HepG2 (cell line): ENCODE results near the gene C2. TPM values are rescaled to one million over a fixed set of nuclear protein-coding genes. Genes with fewer than 3 reads are reported as not detected.
A peak's percentile ranks its signal among the peaks of the same experiment; 100 is the strongest.

ENCODE experiments used
- BRF2 ChIP-seq: sonication (generic); formaldehyde crosslinking; IDR thresholded peaks from 2 replicates; pipeline ENCODE4 v1.8.1; 2022; ENCODE audit warnings: mild to moderate bottlenecking, missing genetic modification reagents
- DPF2 ChIP-seq: sonication (generic); formaldehyde crosslinking; IDR thresholded peaks from 2 replicates; pipeline ENCODE4 v1.4.0; 2020; ENCODE audit warnings: mild to moderate bottlenecking, low read depth, missing genetic modification reagents, borderline replicate concordance
- HBP1 ChIP-seq: IDR thresholded peaks from 2 replicates; pipeline ENCODE4 v1.6.1; 2016; ENCODE audit warnings: low read depth, control low read depth
- HOXA3 ChIP-seq: sonication (generic); formaldehyde crosslinking; IDR thresholded peaks from 2 replicates; pipeline ENCODE4 v1.5.0; 2020; ENCODE audit warnings: missing genetic modification reagents
- HOXA5 ChIP-seq: sonication (generic); formaldehyde crosslinking; IDR thresholded peaks from 2 replicates; pipeline ENCODE4 v1.4.0; 2020; ENCODE audit warnings: missing genetic modification reagents
- MIER2 ChIP-seq: IDR thresholded peaks from 2 replicates; pipeline ENCODE4 v1.6.1; 2016; ENCODE audit warnings: missing biosample characterization, missing genetic modification reagents
- NR2F6 ChIP-seq, 2 experiments: IDR thresholded peaks; 2 replicates each; pipeline ENCODE4 v1.6.1; 2016; ENCODE audit warnings: antibody characterized with exemption in 1 of 2, mild to moderate bottlenecking in 1 of 2
- SNAPC2 ChIP-seq: sonication (generic); formaldehyde crosslinking; IDR thresholded peaks from 2 replicates; pipeline ENCODE4 v1.8.1; 2022; ENCODE audit warnings: mild to moderate bottlenecking, missing genetic modification reagents
- ZFP90 ChIP-seq: sonication (generic); formaldehyde crosslinking; IDR thresholded peaks from 2 replicates; pipeline ENCODE4 v1.8.0; 2022; ENCODE audit warnings: missing genetic modification reagents, mild to moderate bottlenecking, inconsistent platforms, borderline replicate concordance
- ZIK1 ChIP-seq: sonication (generic); formaldehyde crosslinking; IDR thresholded peaks from 2 replicates; pipeline ENCODE4 v1.5.0; 2020; ENCODE audit warnings: mild to moderate bottlenecking, low read depth, missing genetic modification reagents, borderline replicate concordance
- ZNF605 ChIP-seq: sonication (generic); formaldehyde crosslinking; IDR thresholded peaks from 2 replicates; pipeline ENCODE4 v1.8.0; 2022; ENCODE audit warnings: mild to moderate bottlenecking, missing genetic modification reagents
- polyA plus RNA-seq, 8 experiments: library from polyadenylated mRNA; depleted of rRNA in 3 of 8; stranded (reverse) in 7 of 8; unstranded in 1 of 8; fragments of >200 nt; fragmentation: Illumina TruSeq in 4 of 8; extraction: Trizol in 4 of 8; gene quantifications; 2 replicates each; pipeline versions ENCODE4 v1.2.1 to v1.2.3, GENCODE V29; 2011 to 2016; ENCODE audit warnings: low read depth in 4 of 8, missing spikeins in 1 of 8, mixed read lengths in 1 of 8; ENCODE audit not compliant: insufficient read depth in 1 of 8
- total RNA-seq, 5 experiments: library from RNA; depleted of rRNA; stranded (reverse); fragments of >200 nt; fragmentation: Illumina TruSeq; extraction: Trizol; gene quantifications; 2 replicates each; pipeline ENCODE4 v1.2.3, GENCODE V29; 2016; ENCODE audit warnings: low read depth in 1 of 5
- TF ChIP-seq, protein P1 (sequence below): sonication (generic); formaldehyde crosslinking; IDR thresholded peaks from 2 replicates; pipeline ENCODE4 v1.5.0; 2020; ENCODE audit warnings: missing genetic modification reagents
- TF ChIP-seq, protein P2 (sequence below): sonication (generic); formaldehyde crosslinking; IDR thresholded peaks from 2 replicates; pipeline ENCODE4 v1.4.0; 2020; ENCODE audit warnings: missing genetic modification reagents, borderline replicate concordance
- TF ChIP-seq, protein P3 (sequence below): sonication (generic); formaldehyde crosslinking; IDR thresholded peaks from 2 replicates; pipeline ENCODE4 v1.5.0; 2020; ENCODE audit warnings: mild to moderate bottlenecking, missing genetic modification reagents
- TF ChIP-seq, protein P4 (sequence below): sonication (generic); formaldehyde crosslinking; IDR thresholded peaks from 2 replicates; pipeline ENCODE4 v1.4.0; 2020; ENCODE audit warnings: missing genetic modification reagents, mild to moderate bottlenecking, borderline replicate concordance

The C2 gene
- total and polyA plus RNA-seq, 2 of the 13 experiments (the other 11 are each of a cell fraction or from before 2014, with no cell fraction given) = 165 to 307 TPM

DNA sequence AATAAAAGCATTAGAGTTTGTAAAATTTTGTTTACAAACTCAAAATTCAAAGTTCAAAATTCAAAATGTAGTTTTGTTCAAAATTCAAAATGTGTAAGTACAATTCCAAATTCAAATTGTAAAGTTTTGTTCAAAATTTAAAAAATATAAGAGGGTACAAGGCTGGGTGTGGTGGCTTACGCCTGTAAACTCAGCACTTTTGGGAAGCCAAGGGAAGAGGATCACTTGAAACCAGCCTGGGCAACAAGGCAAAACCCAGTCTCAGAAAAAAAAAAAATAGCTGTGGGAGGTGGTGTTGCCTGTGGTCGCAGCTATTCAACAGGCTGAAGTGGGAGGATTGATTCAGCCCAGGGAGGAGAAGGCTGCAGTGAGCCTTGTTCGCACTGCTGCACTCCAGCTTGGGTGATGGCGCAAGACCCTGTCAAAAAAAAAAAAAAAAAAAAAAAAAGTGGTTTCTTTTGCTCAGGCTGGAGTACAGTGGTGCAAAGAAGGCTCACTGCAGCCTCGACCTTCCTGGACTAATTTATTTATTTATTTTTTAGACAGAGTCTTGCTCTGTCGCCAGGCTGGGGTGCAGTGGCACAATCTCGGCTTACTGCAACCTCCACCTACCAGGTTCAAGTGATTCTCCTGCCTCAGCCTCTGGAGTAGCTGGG lies 20.2 kb upstream of the C2 start (continued):
- TF ChIP-seq BRF2 (CRISPR knock-in tag) (no peak), ZIK1 (no peak), HOXA5 (CRISPR knock-in tag) (0 out of 2 replicates have a peak, but pooled peaks have one; percentile 28), ZNF605 (no peak), MIER2 (CRISPR knock-in tag) (no peak), HOXA3 (CRISPR knock-in tag) (no peak; the same call in 1 of the 2 replicates), SNAPC2 (no peak), HBP1 (CRISPR knock-in tag) (no peak), DPF2 (no peak), NR2F6 (IDR thresholded peaks at IDR 0.05) (no peak), NR2F6 (CRISPR knock-in tag; IDR thresholded peaks at IDR 0.05) (peak; percentile 20; the same call in 1 of the 2 replicates), ZFP90 (CRISPR knock-in tag) (no peak)
- TF ChIP-seq, protein P1, sequence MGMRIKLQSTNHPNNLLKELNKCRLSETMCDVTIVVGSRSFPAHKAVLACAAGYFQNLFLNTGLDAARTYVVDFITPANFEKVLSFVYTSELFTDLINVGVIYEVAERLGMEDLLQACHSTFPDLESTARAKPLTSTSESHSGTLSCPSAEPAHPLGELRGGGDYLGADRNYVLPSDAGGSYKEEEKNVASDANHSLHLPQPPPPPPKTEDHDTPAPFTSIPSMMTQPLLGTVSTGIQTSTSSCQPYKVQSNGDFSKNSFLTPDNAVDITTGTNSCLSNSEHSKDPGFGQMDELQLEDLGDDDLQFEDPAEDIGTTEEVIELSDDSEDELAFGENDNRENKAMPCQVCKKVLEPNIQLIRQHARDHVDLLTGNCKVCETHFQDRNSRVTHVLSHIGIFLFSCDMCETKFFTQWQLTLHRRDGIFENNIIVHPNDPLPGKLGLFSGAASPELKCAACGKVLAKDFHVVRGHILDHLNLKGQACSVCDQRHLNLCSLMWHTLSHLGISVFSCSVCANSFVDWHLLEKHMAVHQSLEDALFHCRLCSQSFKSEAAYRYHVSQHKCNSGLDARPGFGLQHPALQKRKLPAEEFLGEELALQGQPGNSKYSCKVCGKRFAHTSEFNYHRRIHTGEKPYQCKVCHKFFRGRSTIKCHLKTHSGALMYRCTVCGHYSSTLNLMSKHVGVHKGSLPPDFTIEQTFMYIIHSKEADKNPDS (CRISPR knock-in tag) = no peak
- TF ChIP-seq, protein P2, sequence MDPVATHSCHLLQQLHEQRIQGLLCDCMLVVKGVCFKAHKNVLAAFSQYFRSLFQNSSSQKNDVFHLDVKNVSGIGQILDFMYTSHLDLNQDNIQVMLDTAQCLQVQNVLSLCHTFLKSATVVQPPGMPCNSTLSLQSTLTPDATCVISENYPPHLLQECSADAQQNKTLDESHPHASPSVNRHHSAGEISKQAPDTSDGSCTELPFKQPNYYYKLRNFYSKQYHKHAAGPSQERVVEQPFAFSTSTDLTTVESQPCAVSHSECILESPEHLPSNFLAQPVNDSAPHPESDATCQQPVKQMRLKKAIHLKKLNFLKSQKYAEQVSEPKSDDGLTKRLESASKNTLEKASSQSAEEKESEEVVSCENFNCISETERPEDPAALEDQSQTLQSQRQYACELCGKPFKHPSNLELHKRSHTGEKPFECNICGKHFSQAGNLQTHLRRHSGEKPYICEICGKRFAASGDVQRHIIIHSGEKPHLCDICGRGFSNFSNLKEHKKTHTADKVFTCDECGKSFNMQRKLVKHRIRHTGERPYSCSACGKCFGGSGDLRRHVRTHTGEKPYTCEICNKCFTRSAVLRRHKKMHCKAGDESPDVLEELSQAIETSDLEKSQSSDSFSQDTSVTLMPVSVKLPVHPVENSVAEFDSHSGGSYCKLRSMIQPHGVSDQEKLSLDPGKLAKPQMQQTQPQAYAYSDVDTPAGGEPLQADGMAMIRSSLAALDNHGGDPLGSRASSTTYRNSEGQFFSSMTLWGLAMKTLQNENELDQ (CRISPR knock-in tag) = no peak
- TF ChIP-seq, protein P3, sequence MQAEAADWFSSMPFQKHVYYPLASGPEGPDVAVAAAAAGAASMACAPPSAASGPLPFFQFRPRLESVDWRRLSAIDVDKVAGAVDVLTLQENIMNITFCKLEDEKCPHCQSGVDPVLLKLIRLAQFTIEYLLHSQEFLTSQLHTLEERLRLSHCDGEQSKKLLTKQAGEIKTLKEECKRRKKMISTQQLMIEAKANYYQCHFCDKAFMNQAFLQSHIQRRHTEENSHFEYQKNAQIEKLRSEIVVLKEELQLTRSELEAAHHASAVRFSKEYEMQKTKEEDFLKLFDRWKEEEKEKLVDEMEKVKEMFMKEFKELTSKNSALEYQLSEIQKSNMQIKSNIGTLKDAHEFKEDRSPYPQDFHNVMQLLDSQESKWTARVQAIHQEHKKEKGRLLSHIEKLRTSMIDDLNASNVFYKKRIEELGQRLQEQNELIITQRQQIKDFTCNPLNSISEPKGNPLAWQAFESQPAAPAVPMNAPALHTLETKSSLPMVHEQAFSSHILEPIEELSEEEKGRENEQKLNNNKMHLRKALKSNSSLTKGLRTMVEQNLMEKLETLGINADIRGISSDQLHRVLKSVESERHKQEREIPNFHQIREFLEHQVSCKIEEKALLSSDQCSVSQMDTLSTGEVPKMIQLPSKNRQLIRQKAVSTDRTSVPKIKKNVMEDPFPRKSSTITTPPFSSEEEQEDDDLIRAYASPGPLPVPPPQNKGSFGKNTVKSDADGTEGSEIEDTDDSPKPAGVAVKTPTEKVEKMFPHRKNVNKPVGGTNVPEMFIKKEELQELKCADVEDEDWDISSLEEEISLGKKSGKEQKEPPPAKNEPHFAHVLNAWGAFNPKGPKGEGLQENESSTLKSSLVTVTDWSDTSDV (CRISPR knock-in tag) = no peak
- TF ChIP-seq, protein P4, sequence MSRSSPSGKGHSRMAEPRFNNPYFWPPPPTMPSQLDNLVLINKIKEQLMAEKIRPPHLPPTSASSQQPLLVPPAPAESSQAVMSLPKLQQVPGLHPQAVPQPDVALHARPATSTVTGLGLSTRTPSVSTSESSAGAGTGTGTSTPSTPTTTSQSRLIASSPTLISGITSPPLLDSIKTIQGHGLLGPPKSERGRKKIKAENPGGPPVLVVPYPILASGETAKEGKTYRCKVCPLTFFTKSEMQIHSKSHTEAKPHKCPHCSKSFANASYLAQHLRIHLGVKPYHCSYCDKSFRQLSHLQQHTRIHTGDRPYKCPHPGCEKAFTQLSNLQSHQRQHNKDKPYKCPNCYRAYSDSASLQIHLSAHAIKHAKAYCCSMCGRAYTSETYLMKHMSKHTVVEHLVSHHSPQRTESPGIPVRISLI (CRISPR knock-in tag) = peak; percentile 97
